HG02798 (cell line): ENCODE data around the gene STXBP5.

Source experiments
- ATAC-seq: cut with Tn5 transposase; IDR thresholded peaks from one replicate; pipeline ENCODE4 v1.9.1; 2021; ENCODE audit warnings: mild to moderate bottlenecking; ENCODE audit not compliant: unreplicated experiment, poor library complexity

Gene STXBP5

DNA sequence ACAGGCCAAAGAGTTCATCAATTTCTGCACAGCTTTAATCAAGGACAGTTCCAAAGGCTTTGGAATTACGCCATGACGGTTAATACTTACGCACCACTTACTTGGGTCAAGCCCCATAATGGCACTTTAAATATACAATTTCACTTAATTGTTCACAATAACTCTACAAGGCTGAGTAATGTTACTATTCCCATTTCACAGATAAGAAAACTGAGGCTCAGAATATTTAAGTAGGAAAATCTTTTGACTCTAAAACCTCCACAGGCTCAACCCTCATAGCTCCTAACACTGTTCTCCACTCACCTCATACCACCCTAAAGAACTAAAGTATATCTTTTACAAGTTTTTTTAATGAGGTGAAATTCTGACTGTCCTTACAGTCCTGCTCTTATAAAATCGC is 212.4 kb downstream of the STXBP5 start:
- no peak for ATAC-seq

GRCh38 chr6:147417954-147418353 is 213.7 kb downstream of the STXBP5 start:
- no peak for ATAC-seq

DNA sequence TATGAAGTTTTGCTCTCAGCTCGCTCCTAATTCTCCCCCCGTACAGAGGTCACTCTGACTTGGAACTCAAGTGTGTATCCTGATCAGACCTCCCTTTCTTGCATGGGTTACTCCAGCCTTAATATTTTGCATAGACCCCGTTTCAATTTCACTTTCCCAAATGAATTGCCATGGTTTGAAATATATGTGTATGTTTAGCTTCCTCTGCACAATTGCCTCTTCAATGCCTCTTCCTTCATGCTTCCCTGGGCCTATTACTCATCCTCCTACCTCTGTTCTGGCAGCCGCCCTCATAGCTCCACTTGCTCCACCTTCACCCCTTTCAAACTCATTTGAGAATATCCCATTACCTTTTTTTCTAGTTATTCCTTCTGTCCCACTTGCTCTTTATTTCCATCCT is 214.3 kb downstream of the STXBP5 start:
- ATAC-seq, result peak; percentile 68

DNA sequence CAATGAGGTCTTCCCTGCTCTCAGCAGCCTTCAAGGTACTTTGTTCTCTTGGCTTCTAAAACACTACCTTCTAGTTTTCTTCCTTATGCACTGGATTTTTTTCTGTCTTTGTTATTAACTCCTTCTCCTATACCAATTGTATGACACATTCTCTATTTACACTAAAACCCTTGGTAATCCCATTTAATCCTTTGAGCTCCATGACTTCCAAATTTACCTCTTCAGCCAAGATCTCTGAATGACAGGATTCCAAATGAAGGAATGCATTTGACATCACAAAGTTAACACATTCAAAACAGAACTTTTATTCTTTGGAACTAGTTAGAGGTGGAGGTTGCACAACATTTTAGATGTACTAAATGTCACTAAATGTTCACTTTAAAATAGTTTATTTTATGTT is 217.7 kb downstream of the STXBP5 start:
- ATAC-seq, result no peak

GRCh38 chr6:147423111-147423510 is 218.9 kb downstream of the STXBP5 start:
- no peak for ATAC-seq

- ATAC-seq, result no peak
Measured at GRCh38 chr6:147429794-147430193, 225.6 kb downstream of the STXBP5 start.

DNA sequence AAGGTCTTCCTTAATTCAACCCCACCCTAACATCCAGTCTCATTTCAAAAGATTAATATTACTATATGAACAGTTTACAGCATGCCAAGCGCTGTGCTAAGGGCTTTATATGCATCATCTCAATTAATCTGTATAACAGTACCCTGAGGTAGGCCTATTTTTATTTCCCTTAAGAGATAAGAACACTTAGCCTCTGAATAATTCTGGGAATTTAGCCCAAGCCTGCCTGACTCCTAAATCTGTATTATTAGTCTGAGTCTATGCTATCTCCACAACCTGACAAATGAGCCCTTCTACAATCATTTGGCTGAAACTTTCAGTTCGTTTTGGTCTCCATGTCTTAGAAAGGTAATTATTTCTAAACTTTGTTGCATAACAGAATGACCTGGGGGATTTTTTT is 226.6 kb downstream of the STXBP5 start:
- ATAC-seq, result no peak

GRCh38 chr6:147434076-147434475 is 229.9 kb downstream of the STXBP5 start:
- ATAC-seq, result no peak

GRCh38 chr6:147434516-147434915 is 230.3 kb downstream of the STXBP5 start:
- ATAC-seq, result no peak

DNA sequence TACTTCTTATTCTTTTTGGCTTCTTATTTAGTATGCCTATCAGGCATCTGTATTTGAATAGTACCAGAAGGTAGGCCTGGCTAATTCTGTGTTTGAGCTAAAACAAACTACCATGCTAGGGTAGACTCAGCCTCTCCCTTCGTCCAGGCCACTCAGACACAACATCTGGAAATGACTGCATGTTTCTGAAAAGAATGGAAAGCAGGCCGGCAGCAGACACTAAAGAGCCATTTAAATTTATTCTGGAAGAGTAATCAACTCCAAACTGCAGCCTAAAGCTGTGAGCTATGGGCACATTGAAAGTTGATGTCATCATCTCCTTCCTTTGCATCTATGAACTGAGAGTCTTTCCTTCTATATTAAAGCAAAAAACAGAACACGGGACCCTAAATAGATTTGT is 233.4 kb downstream of the STXBP5 start:
- no peak for ATAC-seq

DNA sequence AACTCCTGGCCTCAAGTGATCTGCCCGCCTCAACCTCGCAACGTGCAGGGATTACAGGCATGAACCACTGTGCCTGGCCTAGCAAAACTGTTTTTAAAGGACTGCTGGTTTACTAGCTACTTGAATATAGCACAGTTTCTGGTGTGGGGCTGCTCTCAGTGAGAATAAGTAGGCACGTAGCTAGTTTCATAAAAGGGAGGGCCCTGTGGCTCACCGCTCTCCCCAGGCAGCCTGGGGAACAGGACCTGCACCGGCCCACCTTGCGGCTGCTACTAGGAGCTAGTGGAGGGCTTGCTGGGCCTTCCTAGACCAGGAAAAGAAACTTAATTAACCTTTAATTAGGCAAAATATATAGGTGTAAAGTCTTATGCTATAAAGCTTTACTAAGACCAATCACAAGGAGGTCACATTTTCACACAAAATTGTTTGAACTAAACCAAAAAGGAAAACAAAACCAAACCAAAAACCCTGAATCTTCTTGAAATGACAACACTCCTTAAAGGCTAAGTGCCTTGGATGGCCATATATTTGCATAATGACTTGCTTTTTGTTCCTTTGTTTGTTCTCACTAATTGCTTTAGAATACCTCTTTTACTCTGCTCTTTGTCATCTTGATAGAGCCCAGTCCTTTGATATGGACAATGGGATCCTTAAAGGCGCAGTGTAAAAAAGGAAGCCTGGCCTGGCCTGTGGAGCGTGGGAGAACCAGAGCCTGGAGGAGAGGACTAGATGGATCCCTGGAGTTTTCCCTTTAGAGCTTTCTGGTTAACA is 234.7 kb downstream of the STXBP5 start:
- no peak for ATAC-seq
